ENCODE measurements around the gene CENPO.

DNA sequence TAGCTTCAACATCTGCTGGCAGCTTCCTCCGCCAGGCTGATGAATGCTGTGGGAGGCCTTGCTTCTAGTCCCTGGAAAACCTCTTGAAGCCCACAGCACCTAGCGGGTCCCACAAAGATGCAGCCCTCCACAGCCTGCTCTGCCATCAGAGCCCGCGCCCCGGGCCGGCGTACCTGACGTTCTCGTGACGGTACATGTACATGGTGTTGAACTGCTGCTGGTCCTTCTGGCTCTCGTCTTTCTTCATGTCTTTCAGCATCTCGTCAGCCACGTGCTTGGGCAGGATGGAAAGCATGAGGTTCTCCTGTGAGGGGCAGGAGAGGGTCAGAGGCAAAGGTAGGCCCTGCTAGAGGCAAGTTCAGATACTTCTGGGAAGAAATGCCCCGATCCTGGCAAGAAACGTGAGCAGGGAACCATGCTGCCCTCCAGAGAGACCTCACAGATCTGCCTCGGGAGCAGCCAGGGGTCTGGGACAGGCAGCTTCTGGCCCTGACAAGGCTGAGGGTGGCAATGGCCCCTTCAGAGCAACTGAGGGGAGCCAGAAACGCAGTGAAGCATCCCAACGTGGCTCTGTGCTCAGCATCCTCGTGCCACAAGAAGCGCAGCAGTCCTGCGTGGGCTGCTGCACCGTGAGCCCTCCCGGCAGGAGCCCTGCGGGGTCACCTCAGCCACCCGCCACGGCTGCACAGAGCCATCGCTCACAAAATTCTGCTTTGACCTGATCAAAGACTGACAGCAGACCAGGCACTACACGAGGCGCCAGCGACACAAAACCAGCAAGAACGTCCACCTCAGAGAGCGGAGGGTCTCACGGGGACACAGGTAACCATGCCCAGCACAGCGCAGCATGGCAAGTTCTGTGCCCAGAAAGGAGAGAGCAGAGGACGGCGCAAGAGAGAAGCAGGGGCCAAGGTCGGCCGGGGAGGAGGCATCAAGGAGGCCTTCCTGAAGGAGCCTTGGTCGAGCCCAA is 49.1 kb downstream of the CENPO start:
- TF ChIP-seq POLR2A (IDR thresholded peaks at IDR 0.05) (no peak), CTCF (IDR thresholded peaks at IDR 0.05) (no peak)
